IMR-90 (cell line): ENCODE measurements around the gene UNKL. TPM values are rescaled to one million over a fixed set of nuclear protein-coding genes. Genes with fewer than 3 reads are reported as not detected.
A peak's percentile ranks its signal among the peaks of the same experiment; 100 is the strongest.

Experiments
- ATAC-seq: fragments of 200-7000 bp; cut with Tn5 transposase; 2 replicates; pipeline ENCODE4 v1.9.1; 2020; ENCODE audit warnings: low read depth, mild to moderate bottlenecking, moderate library complexity
- BruUV-seq: library from RNA; stranded (reverse); fragments of 400-500 nt; replicated peaks from 2 replicates; lab custom pipeline; 2021; lab: Mats Ljungman, UMichigan
- CTCF ChIA-PET: fragments of 300-600 bp; formaldehyde crosslinking; extraction: SDS; loops from one replicate; lab custom pipeline; 2021; ENCODE audit warnings: antibody characterized with exemption; lab: Yijun Ruan, JAX
- POLR2A ChIA-PET: fragments of 300-600 bp; sonication (Branson Sonifier 250); formaldehyde crosslinking; loops from one replicate; lab custom pipeline; 2022; ENCODE audit warnings: antibody characterized with exemption; ENCODE audit not compliant: unreplicated experiment; lab: Charles Lee
- DNase-seq: peaks from one replicate; pipeline ENCODE4 v3.0.0; 2013
- H2AFZ ChIP-seq: replicated peaks from 2 replicates; pipeline ENCODE3; 2013; ENCODE audit warnings: low read length, mild to moderate bottlenecking; ENCODE audit not compliant: poor library complexity
- H2AK5ac ChIP-seq: 2 replicates; pipeline ENCODE4 v1.6.1; 2013; ENCODE audit warnings: low read depth, low read length, inconsistent platforms
- H2AK9ac ChIP-seq: replicated peaks from 2 replicates; pipeline ENCODE3; 2013; ENCODE audit warnings: mild to moderate bottlenecking, low read depth, low read length, moderate library complexity; ENCODE audit not compliant: poor library complexity
- H2BK120ac ChIP-seq: 2 replicates; pipeline ENCODE4 v1.6.1; 2013; ENCODE audit warnings: low read depth, low read length, inconsistent platforms
- H2BK15ac ChIP-seq: 3 replicates; pipeline ENCODE4 v1.6.1; 2013; ENCODE audit warnings: low read depth, low read length, inconsistent platforms
- H2BK20ac ChIP-seq: 2 replicates; pipeline ENCODE4 v1.6.1; 2013; ENCODE audit warnings: low read depth, mild to moderate bottlenecking, inconsistent platforms, low read length, moderate library complexity
- H2BK5ac ChIP-seq: 2 replicates; pipeline ENCODE4 v1.6.1; 2013; ENCODE audit warnings: mild to moderate bottlenecking, low read depth, low read length, inconsistent platforms; ENCODE audit not compliant: poor library complexity, severe bottlenecking
- H3K14ac ChIP-seq: replicated peaks from 2 replicates; pipeline ENCODE4 v1.6.1; 2013; ENCODE audit warnings: low read depth, low read length, inconsistent platforms
- H3K18ac ChIP-seq: 2 replicates; pipeline ENCODE4 v1.6.1; 2013; ENCODE audit warnings: low read depth, low read length, control low read depth
- H3K23ac ChIP-seq: 2 replicates; pipeline ENCODE4 v1.6.1; 2013; ENCODE audit warnings: low read depth, low read length, inconsistent platforms
- H3K27ac ChIP-seq: 2 replicates; pipeline ENCODE4 v1.5.1; 2013; ENCODE audit warnings: mild to moderate bottlenecking, control low read depth, low read length; ENCODE audit not compliant: insufficient read depth
- H3K27me3 ChIP-seq: 2 replicates; pipeline ENCODE4 v1.6.1; 2013; ENCODE audit warnings: low read length; ENCODE audit not compliant: control insufficient read depth, insufficient read depth
- H3K36me3 ChIP-seq: 2 replicates; pipeline ENCODE4 v1.6.1; 2013; ENCODE audit warnings: low read length, mixed read lengths; ENCODE audit not compliant: control insufficient read depth, insufficient read depth
- H3K4ac ChIP-seq: 2 replicates; pipeline ENCODE4 v1.6.1; 2013; ENCODE audit warnings: low read depth, low read length, inconsistent platforms
- H3K4me1 ChIP-seq: 2 replicates; pipeline ENCODE4 v1.6.1; 2013; ENCODE audit warnings: low read length, mixed read lengths; ENCODE audit not compliant: control insufficient read depth, insufficient read depth
- H3K4me2 ChIP-seq: 2 replicates; pipeline ENCODE4 v1.6.1; 2013; ENCODE audit warnings: low read depth, mild to moderate bottlenecking, control low read depth, low read length, moderate library complexity
- H3K4me3 ChIP-seq: 2 replicates; pipeline ENCODE4 v1.5.1; 2013; ENCODE audit warnings: low read depth, mild to moderate bottlenecking, control low read depth, low read length, moderate library complexity; ENCODE audit not compliant: insufficient read depth
- H3K56ac ChIP-seq: 2 replicates; pipeline ENCODE4 v1.6.1; 2013; ENCODE audit warnings: low read length, inconsistent platforms; ENCODE audit not compliant: insufficient read depth; ENCODE audit errors: extremely low read depth
- H3K79me1 ChIP-seq, 2 experiments: 2 replicates each; pipeline ENCODE4 v1.6.1; 2013; ENCODE audit warnings: low read length in 2 of 2, inconsistent platforms in 1 of 2, low read depth in 1 of 2
- H3K9ac ChIP-seq: 2 replicates; pipeline ENCODE4 v1.6.1; 2013; ENCODE audit warnings: low read depth, low read length, control low read depth
- H3K9me1 ChIP-seq: 2 replicates; pipeline ENCODE4 v1.6.1; 2013; ENCODE audit warnings: low read length, inconsistent platforms; ENCODE audit not compliant: insufficient read depth
- H3K9me3 ChIP-seq: 2 replicates; pipeline ENCODE4 v1.6.1; 2013; ENCODE audit warnings: low read length; ENCODE audit not compliant: control insufficient read depth, insufficient read depth
- H4K20me1 ChIP-seq: 2 replicates; pipeline ENCODE4 v1.6.1; 2013; ENCODE audit warnings: low read length, inconsistent platforms; ENCODE audit not compliant: insufficient read depth
- H4K5ac ChIP-seq: 2 replicates; pipeline ENCODE4 v1.6.1; 2013; ENCODE audit warnings: mild to moderate bottlenecking, low read depth, low read length, control low read depth
- H4K8ac ChIP-seq, 2 experiments: 2 replicates each; pipeline ENCODE4 v1.6.1; 2013; ENCODE audit warnings: low read depth in 2 of 2, low read length in 2 of 2, control low read depth in 1 of 2, inconsistent platforms in 1 of 2
- H4K91ac ChIP-seq: 2 replicates; pipeline ENCODE4 v1.6.1; 2013; ENCODE audit warnings: low read depth, low read length, inconsistent platforms; ENCODE audit not compliant: insufficient read depth
- CEBPB ChIP-seq: IDR thresholded peaks from 2 replicates; pipeline ENCODE4 v1.6.1; 2012; ENCODE audit warnings: low read depth, low read length, improper control_type of control experiment
- CHD1 ChIP-seq: IDR thresholded peaks from 2 replicates; pipeline ENCODE4 v1.6.1; 2012; ENCODE audit warnings: low read depth, low read length, improper control_type of control experiment
- CTCF ChIP-seq: conservative IDR thresholded peaks from 2 replicates; pipeline ENCODE4 v1.5.1; 2012; ENCODE audit warnings: mild to moderate bottlenecking, low read depth, low read length, improper control_type of control experiment
- ELK1 ChIP-seq: fragments of 150-350 bp; IDR thresholded peaks from 2 replicates; pipeline ENCODE4 v1.6.1; 2016; ENCODE audit warnings: low read depth, mild to moderate bottlenecking, low read length, moderate library complexity, borderline replicate concordance
- FOS ChIP-seq: fragments of 150-350 bp; IDR thresholded peaks from 2 replicates; pipeline ENCODE4 v1.6.1; 2016; ENCODE audit warnings: low read depth, low read length
- MAFK ChIP-seq: IDR thresholded peaks from 2 replicates; pipeline ENCODE4 v1.6.1; 2012; ENCODE audit warnings: low read depth, low read length, improper control_type of control experiment
- MAZ ChIP-seq: IDR thresholded peaks from 2 replicates; pipeline ENCODE4 v1.6.1; 2012; ENCODE audit warnings: low read depth, mild to moderate bottlenecking, low read length, improper control_type of control experiment, moderate library complexity, borderline replicate concordance
- MXI1 ChIP-seq: IDR thresholded peaks from 2 replicates; pipeline ENCODE4 v1.6.1; 2012; ENCODE audit warnings: low read depth, mild to moderate bottlenecking, low read length, moderate library complexity, borderline replicate concordance
- NFE2L2 ChIP-seq: fragments of 150-350 bp; IDR thresholded peaks from 2 replicates; pipeline ENCODE4 v1.6.1; 2016; ENCODE audit warnings: low read depth, mild to moderate bottlenecking, low read length
- POLR2A ChIP-seq: IDR thresholded peaks from 2 replicates; pipeline ENCODE4 v1.6.1; 2012; ENCODE audit warnings: mild to moderate bottlenecking, low read depth, low read length
- RCOR1 ChIP-seq: IDR thresholded peaks from 2 replicates; pipeline ENCODE4 v1.6.1; 2012; ENCODE audit warnings: mild to moderate bottlenecking, low read length, improper control_type of control experiment; ENCODE audit not compliant: insufficient replicate concordance
- RFX5 ChIP-seq: IDR thresholded peaks from 2 replicates; pipeline ENCODE4 v1.8.0; 2012; ENCODE audit warnings: low read depth, mild to moderate bottlenecking, low read length, moderate library complexity
- SMC3 ChIP-seq: fragments of 150-350 bp; IDR thresholded peaks from 2 replicates; pipeline ENCODE4 v1.6.1; 2016; ENCODE audit warnings: low read depth, mild to moderate bottlenecking, antibody characterized with exemption, low read length, moderate library complexity
- USF2 ChIP-seq: fragments of 150-350 bp; IDR thresholded peaks from 2 replicates; pipeline ENCODE4 v1.6.1; 2017; ENCODE audit warnings: mild to moderate bottlenecking, antibody characterized with exemption, low read length, low read depth
- WGBS, 2 experiments: methylation state at CpG; one replicate each; pipeline versions ENCODE4 v1.1.5 to v1.1.7; 2013; ENCODE audit warnings: missing lambda C conversion rate in 2 of 2; ENCODE audit not compliant: insufficient read length in 1 of 2; ENCODE audit errors: extremely low coverage in 2 of 2; 5-methylcytosine and 5-hydroxymethylcytosine counted together
- dilution Hi-C: fragments of 300-500 bp; cut with HindIII; formaldehyde crosslinking; loops from one replicate; pipeline ENCODE4 v1.14.3; 2018; ENCODE audit warnings: low sequenced_read_pairs; ENCODE audit not compliant: unreplicated experiment
- in situ Hi-C: fragments of 300-500 bp; cut with MboI; formaldehyde crosslinking; loops from 3 replicates; pipeline ENCODE4 v1.14.3; 2019; ENCODE audit warnings: low sequenced_read_pairs, inconsistent platforms, mixed read lengths
- intact Hi-C: fragments of 100-400 bp; cut with micrococcal nuclease; formaldehyde crosslinking; loops from 2 replicates; pipeline ENCODE4 v1.10.0; 2022
- polyA plus RNA-seq, 3 experiments: library from polyadenylated mRNA; depleted of rRNA; stranded (reverse); fragments of >200 nt; gene quantifications; 2 replicates each; pipeline ENCODE4 v1.2.3, GENCODE V29; 2012; ENCODE audit warnings: low replicate concordance in 1 of 3
- total RNA-seq: library from RNA; depleted of rRNA; stranded (reverse); fragments of >200 nt; gene quantifications from 2 replicates; pipeline ENCODE4 v1.2.3, GENCODE V29; 2012

Gene UNKL
- total and polyA plus RNA-seq, 2 of the 4 experiments (the other 2 are of a cell fraction): 4.1 to 13.3 TPM

GRCh38 chr16:1394367-1394951, 20.0 kb downstream of the UNKL start:
- DNase-seq (no peak), ATAC-seq (no peak)
- Histone ChIP-seq H3K4me3 (no peak overlapping the region), H3K79me1 (no peaks in the 10 kb centered on the region), H3K56ac (no peak overlapping the region), H4K8ac (no peak overlapping the region), H4K20me1 (no peaks in the 10 kb centered on the region), H4K91ac (no peak overlapping the region), H3K9me1 (0 out of 2 replicates have a peak, but pooled peaks cover 2% of the 10 kb centered on the region), H2BK120ac (no peak overlapping the region), H4K5ac (no peak overlapping the region), H2AK5ac (no peak overlapping the region), H2BK15ac (no peak overlapping the region), H3K18ac (no peak overlapping the region), H2AK9ac (peak overlapping the region; percentile 24), H3K4me2 (no peak overlapping the region), H3K36me3 (peaks cover 37% of the 10 kb centered on the region), H3K9me3 (no peaks in the 10 kb centered on the region), H3K4me1 (no peaks in the 10 kb centered on the region), H3K4ac (no peak overlapping the region), H3K9ac (no peak overlapping the region), H3K27ac (no peak overlapping the region), H3K27me3 (no peaks in the 10 kb centered on the region), H2BK5ac (no peak overlapping the region), H3K23ac (no peak overlapping the region), H2BK20ac (no peak overlapping the region), H2AFZ (no peak overlapping the region), H3K14ac (no peak overlapping the region)
- dilution Hi-C loops (no loop called here), intact Hi-C loops (no loop called here), in situ Hi-C loops (no loop called here)
- no TSS peak for BruUV-seq
- 92% methylated on average over 8 of the region's 19 CpGs; no CpG with 5 or more reads in 1 of the 2 experiments for WGBS, 2 experiments
- TF ChIP-seq MAZ (no peak), NFE2L2 (no peak), SMC3 (no peak), RCOR1 (no peak), FOS (no peak), POLR2A (no peak), USF2 (no peak), CEBPB (no peak), MXI1 (no peak), CHD1 (no peak), ELK1 (no peak), MAFK (no peak), CTCF (no peak), RFX5 (no peak)
- CTCF ChIA-PET: interaction anchor here (0.6 kb wide), 1 partner anchor 15 kb away, joined by 5 read pairs; no protein-coding TSS in a partner anchor
- POLR2A ChIA-PET: no interaction called here
